ENCODE data around the gene NAALADL1.

NAALADL1 gene

DNA sequence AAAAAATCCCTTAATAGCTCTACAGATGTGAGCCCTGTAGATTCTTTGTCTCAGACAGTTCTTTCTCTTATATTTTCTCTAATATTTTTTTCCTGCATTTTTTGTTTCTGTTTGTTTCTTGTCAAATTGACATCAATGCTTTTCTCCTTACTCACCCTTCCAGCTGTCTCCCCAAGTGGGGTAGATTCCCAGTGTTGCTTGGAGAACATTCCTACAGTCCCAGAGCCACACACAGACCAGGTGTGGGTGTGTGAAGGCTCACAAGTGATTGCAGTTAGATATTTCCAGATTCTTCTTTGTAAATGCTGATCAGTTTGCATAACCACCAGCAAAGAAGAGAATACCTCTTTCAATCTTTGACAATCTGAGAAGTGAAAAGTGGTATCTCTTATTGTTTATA, 45.1 kb upstream of the NAALADL1 start:
- TF ChIP-seq, protein P1, sequence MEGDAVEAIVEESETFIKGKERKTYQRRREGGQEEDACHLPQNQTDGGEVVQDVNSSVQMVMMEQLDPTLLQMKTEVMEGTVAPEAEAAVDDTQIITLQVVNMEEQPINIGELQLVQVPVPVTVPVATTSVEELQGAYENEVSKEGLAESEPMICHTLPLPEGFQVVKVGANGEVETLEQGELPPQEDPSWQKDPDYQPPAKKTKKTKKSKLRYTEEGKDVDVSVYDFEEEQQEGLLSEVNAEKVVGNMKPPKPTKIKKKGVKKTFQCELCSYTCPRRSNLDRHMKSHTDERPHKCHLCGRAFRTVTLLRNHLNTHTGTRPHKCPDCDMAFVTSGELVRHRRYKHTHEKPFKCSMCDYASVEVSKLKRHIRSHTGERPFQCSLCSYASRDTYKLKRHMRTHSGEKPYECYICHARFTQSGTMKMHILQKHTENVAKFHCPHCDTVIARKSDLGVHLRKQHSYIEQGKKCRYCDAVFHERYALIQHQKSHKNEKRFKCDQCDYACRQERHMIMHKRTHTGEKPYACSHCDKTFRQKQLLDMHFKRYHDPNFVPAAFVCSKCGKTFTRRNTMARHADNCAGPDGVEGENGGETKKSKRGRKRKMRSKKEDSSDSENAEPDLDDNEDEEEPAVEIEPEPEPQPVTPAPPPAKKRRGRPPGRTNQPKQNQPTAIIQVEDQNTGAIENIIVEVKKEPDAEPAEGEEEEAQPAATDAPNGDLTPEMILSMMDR (IDR thresholded peaks at IDR 0.05), result no peak
- Histone ChIP-seq H3K27me3 (no peaks in the 10 kb centered on the region), H3K9me3 (no peaks in the 10 kb centered on the region)

DNA sequence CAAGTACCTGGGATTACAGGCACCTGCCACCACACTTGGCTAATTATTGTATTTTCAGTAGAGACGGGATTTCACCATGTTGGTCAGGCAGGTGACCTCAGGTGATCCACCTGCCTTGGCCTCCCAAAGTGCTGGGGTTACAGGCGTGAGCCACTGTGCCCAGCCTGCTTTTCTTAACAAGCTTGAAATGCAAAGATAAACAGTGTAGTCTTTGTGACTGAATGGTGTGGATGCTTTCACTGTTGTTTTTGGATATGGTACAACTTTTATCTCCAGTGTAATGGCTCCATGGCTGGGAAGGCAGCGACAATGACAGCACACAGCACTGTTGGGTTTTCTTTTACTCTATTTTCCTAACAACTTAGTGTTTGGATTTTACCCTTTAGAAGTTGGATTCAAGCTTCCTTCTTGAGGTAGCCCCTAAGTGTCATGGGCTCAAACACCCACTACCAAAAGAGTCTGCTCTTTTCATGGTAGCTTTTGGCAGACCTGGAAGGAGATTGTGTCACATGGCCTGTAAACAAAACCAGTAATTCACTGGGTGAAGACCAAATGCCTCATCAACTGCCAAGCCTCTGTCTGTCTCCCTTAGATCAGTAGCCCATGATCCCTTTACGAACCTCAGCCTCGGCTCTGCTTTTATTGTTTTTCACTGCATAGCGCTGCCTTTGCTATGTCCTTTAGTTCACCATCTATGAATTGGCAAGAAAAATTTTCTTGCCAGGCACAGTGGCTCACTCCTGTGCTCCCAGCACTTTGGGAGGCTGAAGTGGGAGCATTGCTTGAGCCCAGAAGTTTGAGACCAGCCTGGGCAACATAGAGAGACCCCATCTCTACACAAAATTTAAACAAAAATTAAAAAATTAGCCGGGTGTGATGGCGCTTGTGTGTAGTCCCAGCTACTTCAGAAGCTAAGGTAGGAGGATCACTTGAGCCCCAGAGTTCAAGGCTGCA, 44.1 kb upstream of the NAALADL1 start:
- TF ChIP-seq, protein P1 (IDR thresholded peaks at IDR 0.05), result no peak
- H3K9me3 ChIP-seq, result no peaks in the 10 kb centered on the region
- H3K27ac ChIP-seq, result no peak overlapping the region
- H3K36me3 ChIP-seq, result peaks cover 4% of the 10 kb centered on the region
- H3K4me3 ChIP-seq (ENCODE audit: low read depth in 1 of 2, low read length in 1 of 2), result no peak overlapping the region
- H3K4me1 ChIP-seq (ENCODE audit: control insufficient read depth in 1 of 2, insufficient read depth in 1 of 2, low read depth in 1 of 2, low read length in 1 of 2), result no peaks in the 10 kb centered on the region
- H3K27me3 ChIP-seq, result no peaks in the 10 kb centered on the region

More for the DNA sequence above, 45.1 kb upstream of the NAALADL1 start:
- H3K36me3 ChIP-seq, result peaks cover 14% of the 10 kb centered on the region
- no peak overlapping the region for H3K4me3 ChIP-seq (ENCODE audit: low read depth in 1 of 2, low read length in 1 of 2)
- H3K27ac ChIP-seq, result no peak overlapping the region
- no peaks in the 10 kb centered on the region for H3K4me1 ChIP-seq (ENCODE audit: control insufficient read depth in 1 of 2, insufficient read depth in 1 of 2, low read depth in 1 of 2, low read length in 1 of 2)

DNA sequence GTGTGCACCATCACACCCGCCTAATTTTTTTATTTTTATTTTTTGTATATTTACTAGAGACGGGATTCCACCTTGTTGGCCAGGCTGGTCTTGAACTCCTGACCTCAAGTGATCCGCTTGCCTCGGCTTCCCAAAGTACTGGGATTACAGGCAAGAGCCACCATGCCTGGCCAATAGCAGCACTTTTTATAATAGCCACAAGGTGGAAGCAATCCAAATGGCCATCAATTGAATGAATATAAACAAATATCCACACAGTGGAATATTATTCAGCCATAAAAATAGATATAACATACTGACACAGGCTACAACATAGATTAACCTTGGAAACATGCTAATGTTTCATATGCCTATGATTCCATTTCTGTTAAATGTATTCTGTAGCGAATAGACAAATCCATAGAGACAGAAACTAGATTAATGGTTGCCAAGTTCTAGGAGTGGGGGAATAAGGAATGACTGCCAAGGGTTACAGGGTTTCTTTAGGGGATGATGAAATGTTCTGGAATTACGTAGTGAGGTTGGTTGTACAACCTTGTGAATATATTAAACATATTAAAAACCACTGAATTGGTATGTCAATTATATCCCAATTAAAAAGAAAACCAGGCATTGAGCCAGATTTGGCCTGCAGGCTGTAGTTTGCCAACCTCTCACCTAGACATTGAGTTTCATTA, 42.5 kb upstream of the NAALADL1 start:
- Histone ChIP-seq H3K27ac (no peak overlapping the region), H3K4me1 (ENCODE audit: control insufficient read depth in 1 of 2, insufficient read depth in 1 of 2, low read depth in 1 of 2, low read length in 1 of 2) (peaks cover 8 to 11% of the 10 kb centered on the region in 2 experiments), H3K4me3 (ENCODE audit: low read depth in 1 of 2, low read length in 1 of 2) (no peak overlapping the region), H3K27me3 (no peaks in the 10 kb centered on the region), H3K9me3 (no peaks in the 10 kb centered on the region), H3K36me3 (no peaks in the 10 kb centered on the region)
- TF ChIP-seq, protein P1 (IDR thresholded peaks at IDR 0.05), result no peak

DNA sequence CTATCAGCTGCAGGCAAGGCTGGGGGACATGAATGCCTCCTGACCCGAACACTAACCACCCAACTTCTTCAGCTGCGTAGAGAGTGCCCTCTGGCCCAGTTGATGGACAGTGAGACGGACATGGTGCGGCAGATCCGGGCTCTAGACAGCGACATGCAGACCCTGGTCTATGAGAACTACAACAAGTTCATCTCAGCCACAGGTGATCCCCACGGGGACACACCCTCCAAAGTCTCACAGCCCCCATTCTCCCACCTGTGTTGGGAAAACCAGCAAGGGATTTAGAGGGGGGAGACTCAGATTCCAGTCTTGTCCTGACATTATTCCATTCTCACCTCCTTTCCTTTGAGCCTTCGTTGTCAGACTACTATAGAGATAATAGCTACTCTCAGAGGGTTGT, 38.6 kb upstream of the NAALADL1 start:
- Histone ChIP-seq H3K4me1 (ENCODE audit: control insufficient read depth in 1 of 2, insufficient read depth in 1 of 2, low read depth in 1 of 2, low read length in 1 of 2) (peaks cover 10 to 15% of the 10 kb centered on the region in 2 experiments), H3K27me3 (no peaks in the 10 kb centered on the region), H3K4me3 (ENCODE audit: low read depth in 1 of 2, low read length in 1 of 2) (peak overlapping the region; percentile 72 to 89), H3K36me3 (no peaks in the 10 kb centered on the region), H3K27ac (peak overlapping the region; percentile 96), H3K9me3 (no peaks in the 10 kb centered on the region)
- TF ChIP-seq, protein P1 (IDR thresholded peaks at IDR 0.05), result no peak

DNA sequence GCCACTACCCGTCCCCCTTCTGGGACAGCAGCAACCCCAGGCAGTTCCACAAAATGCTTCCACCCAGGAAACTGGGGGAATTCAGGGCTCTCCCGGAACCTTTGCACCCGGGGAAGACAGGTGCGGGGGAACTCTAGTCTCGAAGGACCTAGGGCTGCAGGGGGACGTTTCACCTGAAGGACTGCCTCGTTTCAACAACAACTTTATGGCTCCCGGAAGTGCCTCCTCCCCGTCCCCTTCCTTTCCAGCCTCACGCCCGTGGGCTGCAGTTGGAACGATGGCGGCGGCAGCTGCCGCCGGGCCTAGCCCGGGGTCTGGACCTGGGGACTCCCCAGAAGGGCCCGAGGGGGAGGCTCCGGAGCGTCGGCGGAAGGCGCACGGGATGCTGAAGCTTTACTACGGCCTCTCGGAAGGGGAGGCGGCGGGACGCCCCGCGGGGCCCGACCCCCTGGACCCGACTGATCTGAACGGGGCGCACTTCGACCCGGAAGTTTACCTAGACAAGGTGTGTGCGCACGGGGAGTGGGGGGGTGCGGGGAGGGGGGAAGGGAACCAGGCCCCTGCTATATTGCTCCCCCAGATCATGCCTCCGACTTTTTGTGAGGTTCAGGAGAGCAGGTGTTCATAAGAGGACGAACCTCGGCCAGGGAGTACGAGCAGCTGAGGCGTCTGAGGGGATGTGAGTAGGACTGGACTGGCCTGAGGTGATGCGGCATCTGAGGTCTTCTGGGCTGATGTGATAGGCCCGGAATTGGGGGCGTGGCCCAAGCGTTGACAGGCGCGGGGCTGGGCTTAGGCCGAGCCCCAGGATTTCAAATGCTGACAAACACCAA, 37.8 kb upstream of the NAALADL1 start, which contains the start of gene VPS51:
TSS of gene VPS51 (plus strand) at position 241 of the 833 bp plus-strand sequence. CDS start at position 278, 37 bp downstream.
- no peaks in the 10 kb centered on the region for H3K27me3 ChIP-seq
- TF ChIP-seq, protein P1 (IDR thresholded peaks at IDR 0.05), result no peak
- H3K4me3 ChIP-seq (ENCODE audit: low read depth in 1 of 2, low read length in 1 of 2), result peak within 1 kb of the TSS; percentile 72 to 89
- H3K27ac ChIP-seq, result peak within 1 kb of the TSS; percentile 96
- no peaks in the 10 kb centered on the region for H3K9me3 ChIP-seq
- H3K36me3 ChIP-seq, result no peaks in the 10 kb centered on the region
- peaks cover 10 to 15% of the 10 kb centered on the region in 2 experiments for H3K4me1 ChIP-seq (ENCODE audit: control insufficient read depth in 1 of 2, insufficient read depth in 1 of 2, low read depth in 1 of 2, low read length in 1 of 2)

Data from neutrophil (primary cell).